C4-2B (cell line): ENCODE results near the gene ARID3C.

Experiments used
- CTCF ChIP-seq: fragments of 450-650 bp; conservative IDR thresholded peaks from 2 replicates; pipeline ENCODE4 v1.5.1; 2017; ENCODE audit warnings: mild to moderate bottlenecking
- ZFX ChIP-seq: fragments of 450-650 bp; IDR thresholded peaks from 2 replicates; pipeline ENCODE4 v1.6.1; 2017

- peak; percentile 95 for TF ChIP-seq CTCF
- no peak for TF ChIP-seq ZFX
Observed at GRCh38 chr9:34633851-34634550, 5.1 kb upstream of the ARID3C start.
